HG02571 (cell line): ENCODE measurements around the gene TRIM77.
"Not testable (repeated sequence)": the region's sequence is repeated elsewhere in the genome, so short reads cannot be mapped to it uniquely, and the experiment has no call there.

ENCODE experiments used
- ATAC-seq: cut with Tn5 transposase; IDR thresholded peaks from one replicate; pipeline ENCODE4 v1.9.1; 2021; ENCODE audit warnings: mild to moderate bottlenecking, moderate library complexity; ENCODE audit not compliant: unreplicated experiment

TRIM77 gene

DNA sequence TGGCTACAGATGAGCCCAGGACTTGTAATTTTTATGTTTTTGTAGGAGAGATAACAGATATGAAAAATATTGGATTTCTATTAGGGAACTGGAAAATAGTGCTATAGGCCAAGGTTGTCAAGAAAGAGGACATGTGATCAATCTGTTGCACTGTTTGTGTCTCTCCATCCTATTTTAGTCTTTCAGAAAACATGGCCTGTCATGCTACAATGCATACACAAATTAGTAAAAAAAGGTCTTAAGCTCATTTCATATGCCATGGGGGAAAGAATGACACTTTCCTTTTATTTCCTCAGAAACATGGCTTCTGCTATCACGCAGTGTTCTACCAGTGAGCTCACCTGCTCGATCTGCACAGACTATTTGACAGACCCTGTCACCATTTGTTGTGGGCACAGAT lies at the start of gene TRIM77:
TSS of gene TRIM77 (plus strand) at position 301 of the 400 bp plus-strand sequence. CDS start at position 301, 0 bp downstream.
- not testable (repeated sequence) for ATAC-seq

DNA sequence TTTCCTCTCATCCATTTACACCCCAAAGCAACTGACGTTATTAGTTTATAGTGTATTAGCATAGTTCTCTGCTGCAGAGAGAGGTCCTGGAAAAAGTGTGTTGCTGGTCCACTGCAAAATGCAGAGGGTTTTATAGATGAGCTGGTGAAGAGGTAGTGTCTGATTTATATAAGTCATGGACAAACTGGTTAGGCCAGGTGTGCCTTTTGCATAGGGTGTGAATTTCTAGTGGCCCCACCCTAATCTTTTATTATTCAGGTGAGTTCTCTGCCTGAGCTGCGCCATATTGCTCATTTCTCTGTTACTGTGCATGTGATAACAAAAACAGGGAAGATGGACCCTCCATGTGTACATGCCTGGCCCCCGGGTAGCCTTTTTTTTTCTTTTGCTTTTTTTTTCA lies 43.1 kb upstream of the TRIM77 start:
- ATAC-seq: no peak

- not testable (repeated sequence) for ATAC-seq
Observed at GRCh38 chr11:89668158-89668557, 41.9 kb upstream of the TRIM77 start.

- not testable (repeated sequence) for ATAC-seq
Observed at GRCh38 chr11:89669586-89669985, 40.5 kb upstream of the TRIM77 start.

DNA sequence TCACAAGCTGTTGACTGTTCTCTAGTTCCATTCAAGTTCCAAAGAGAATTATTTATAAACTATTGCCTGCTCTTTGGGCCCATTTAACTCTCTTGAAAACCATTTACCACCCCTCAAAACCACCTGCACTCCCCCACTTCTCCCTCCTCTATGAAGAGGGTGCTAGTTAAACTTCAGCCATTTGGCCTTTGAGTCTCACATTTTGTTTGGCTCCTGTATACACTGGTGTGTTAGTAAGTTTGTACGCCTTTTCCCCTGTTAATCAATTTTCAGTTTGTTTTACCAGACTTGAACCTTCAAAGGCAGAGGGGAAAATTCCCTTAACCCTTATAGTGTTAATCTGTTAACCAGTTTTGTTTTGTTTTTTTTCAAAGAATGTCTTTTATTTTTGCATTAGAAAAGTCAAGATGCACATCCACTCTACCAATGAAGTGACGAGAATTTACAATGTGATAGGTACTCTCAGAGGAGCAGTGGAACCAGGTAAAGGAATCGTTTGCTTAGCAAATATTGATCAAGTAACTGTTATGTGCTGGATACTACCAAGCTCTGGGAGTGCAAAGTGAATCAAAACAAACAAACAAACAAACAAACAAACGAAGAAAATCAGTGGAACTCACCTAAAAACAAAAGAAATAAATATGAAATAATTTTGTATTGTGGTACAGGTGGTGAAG lies 40.0 kb upstream of the TRIM77 start:
- not testable (repeated sequence) for ATAC-seq

GRCh38 chr11:89672547-89672946 lies 37.6 kb upstream of the TRIM77 start:
- not testable (repeated sequence) for ATAC-seq

DNA sequence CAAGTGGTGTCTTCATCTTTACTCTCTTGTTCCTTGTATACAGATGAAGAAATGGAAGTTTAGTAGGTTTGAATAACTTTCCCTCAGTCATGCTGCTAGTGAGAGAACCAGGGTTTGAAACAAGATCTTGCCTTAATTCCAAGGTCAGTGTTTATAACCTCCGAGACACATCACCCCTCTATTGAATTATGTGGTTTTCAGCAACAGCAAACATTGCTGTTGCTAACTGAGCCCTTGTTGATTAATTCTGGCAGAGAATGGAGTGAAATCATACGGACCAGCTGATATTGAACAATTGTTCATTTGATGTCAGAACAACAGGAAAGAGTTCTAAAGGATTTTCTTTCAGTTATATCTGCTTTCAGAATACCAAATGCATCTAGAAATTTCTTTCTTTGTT lies 36.7 kb upstream of the TRIM77 start:
- ATAC-seq: not testable (repeated sequence)

- ATAC-seq: not testable (repeated sequence)
Observed at GRCh38 chr11:89675383-89675782, 34.7 kb upstream of the TRIM77 start.

DNA sequence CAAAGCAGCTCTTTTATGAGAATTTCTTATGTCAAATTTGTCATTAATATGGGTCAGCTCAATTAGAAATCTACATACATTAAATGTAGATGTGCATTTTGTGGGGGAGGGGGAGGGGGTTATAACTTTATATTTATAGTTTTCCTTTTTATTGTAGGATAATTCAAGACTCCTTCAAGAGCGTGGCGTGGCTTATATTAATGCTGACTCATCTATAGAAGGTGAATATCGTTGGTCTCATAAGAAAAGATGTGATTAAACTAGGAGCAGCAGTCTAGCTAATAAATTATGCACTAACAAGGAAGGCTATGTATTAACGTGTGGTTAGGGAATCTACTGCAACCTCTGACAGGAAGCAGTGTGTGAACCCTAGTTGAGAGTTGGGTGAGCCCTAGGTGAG lies 34.2 kb upstream of the TRIM77 start:
- ATAC-seq: not testable (repeated sequence)

GRCh38 chr11:89707080-89707479 lies 3.0 kb upstream of the TRIM77 start:
- not testable (repeated sequence) for ATAC-seq

DNA sequence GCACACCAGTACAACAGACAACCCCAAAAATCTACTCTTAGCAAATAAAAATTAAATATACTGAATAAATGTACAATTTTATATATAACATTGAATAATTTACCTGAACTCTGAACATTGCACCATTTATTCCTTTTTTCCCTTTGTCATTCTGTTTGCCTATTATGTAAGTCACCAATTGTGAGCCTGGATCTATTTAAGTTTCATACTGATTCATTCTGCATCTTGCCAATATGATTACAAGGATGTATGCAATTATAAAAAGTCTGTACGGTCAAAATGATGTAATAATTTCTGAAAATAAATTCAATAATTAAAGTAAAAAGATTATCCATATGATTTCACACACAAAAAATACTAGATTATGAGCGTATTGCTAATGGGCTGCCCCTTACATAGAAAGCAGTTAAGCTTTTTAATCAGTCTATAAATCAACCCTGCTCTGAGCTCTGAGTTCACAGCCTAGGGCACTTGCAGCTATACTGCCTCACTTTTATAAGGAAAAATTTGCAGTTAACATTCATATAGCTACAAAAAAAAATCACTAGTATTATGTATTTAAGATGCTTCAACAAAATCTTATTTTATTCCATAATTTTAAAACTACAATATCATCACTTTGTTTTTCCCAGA lies 14.9 kb downstream of the TRIM77 start:
- ATAC-seq: not testable (repeated sequence)

DNA sequence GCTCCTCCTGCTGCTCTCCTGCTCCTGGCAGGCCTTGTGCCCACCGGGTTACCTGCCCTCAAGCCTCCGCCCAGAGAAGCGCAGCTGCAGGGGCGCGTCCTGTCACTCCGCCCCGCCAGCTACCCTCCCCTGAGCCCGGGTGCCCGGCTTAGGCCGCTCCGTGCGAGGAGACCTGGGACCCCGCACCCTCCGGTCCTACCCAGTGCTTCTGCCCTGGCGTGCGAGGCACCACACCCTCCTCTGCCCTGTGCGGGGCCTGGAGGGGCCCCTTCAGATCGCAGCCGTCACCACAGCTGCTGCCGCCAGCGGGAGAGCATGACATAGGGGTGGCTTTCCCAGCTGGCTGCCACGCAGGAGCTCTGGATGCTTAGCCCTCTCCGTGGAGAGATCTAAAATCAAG lies 20.1 kb downstream of the TRIM77 start:
- ATAC-seq: not testable (repeated sequence)

- ATAC-seq: no peak
Observed at GRCh38 chr11:89736566-89736965, 26.5 kb downstream of the TRIM77 start.

DNA sequence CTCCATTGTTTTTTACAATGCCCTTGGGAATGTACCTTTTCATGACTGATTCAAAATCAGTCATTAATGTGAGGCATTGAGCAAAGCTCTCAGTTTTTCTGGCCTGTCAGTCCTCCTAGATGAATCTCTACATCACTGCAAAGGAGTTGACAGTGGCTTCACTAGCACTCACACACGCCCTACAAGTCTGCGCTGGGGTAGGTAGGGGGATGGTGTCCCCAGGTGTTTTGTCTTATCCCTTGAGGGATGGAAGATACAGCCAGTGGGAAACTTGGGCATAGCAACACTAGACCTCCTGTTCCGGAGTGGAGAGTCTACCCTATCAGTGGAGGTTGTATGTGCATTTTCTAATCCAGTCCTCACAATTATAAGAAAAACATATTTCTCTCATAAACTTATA lies 27.0 kb downstream of the TRIM77 start:
- no peak for ATAC-seq

DNA sequence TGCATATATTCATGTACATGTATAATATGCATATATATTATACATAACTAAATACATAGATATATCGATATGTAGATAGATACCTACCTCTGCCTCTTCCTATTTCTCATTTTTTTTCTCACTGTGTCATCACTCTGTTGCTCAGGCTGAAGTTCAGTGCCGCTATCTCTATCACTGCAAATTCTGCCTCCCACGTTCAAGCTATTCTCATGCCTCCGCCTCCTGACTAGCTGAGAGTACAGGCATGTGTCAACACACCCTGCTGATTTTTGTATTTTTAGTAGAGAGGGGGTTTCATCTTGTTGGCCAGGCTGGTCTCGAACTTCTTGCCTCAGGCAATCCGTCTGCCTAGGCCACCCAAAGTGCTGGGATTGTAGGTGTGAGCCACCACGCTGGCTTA lies 31.3 kb downstream of the TRIM77 start:
- ATAC-seq: not testable (repeated sequence)

- not testable (repeated sequence) for ATAC-seq
Observed at GRCh38 chr11:89744158-89744557, 34.1 kb downstream of the TRIM77 start.

- ATAC-seq: not testable (repeated sequence)
Observed at GRCh38 chr11:89750822-89751221, 40.7 kb downstream of the TRIM77 start.
